Endometrial microvascular endothelial cells (primary cell): ENCODE results near the gene SPRYD7. TPM values are rescaled to one million over a fixed set of nuclear protein-coding genes. Genes with fewer than 3 reads are reported as not detected.
"Not testable (repeated sequence)": the region's sequence is repeated elsewhere in the genome, so short reads cannot be mapped to it uniquely, and the experiment has no call there.

Source experiments
- in situ Hi-C: cut with HindIII; loops from 2 replicates; pipeline ENCODE4 v1.10.0; 2017; ENCODE audit warnings: low sequenced_read_pairs, low pct_unique_long_range_greater_than_20kb; ENCODE audit errors: inconsistent ontology term
- total RNA-seq: library from RNA; depleted of rRNA; stranded (reverse); fragments of >200 nt; gene quantifications from one replicate; pipeline ENCODE4 v1.2.3, GENCODE V29; 2015; ENCODE audit errors: inconsistent ontology term

The SPRYD7 gene
- total RNA-seq, 1 donor from 2014 or later = 9.8 TPM

DNA sequence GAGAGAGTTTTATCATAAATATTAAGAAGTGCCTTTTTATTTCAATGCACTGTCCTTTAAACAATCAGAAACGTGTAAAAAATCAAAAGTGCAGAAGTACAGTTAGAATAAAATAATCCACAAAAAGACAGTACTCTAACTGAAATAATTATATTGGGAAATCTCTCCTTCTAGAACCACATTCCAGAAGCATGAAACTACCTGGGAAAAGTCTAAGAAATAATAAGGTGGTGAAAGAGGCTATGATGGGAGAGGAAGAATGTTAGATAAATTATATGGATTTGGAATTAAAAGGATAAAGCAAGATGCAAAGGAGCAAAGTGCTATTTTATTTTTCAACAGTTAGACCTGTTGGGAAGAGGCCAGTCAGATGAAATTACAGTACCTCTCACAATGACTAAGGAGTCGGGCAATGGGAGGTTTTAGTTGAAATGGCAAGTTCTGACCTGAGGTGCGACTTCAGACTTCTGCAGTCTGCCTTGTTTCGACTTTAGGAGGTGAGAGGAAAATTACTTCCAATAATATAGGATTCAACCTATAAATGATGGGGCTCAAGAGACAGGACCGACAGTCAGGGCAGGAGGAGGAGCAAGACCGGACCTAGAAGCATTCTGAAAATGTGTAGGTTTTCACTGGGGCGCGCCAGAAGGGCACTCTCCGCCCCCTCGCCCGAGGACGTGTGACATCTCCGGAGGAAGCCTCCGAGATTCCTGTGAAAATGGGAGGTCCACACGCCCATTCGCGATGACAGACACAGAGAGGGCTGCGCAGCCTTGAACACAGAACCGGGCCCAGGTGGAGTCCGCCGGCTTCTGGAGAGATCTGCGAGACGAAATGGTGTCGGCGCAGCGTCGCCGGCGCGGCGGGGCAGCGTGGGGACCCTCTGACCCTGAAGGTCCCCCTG lies 717 bp downstream of the SPRYD7 start:
- in situ Hi-C loops = no loop called here

DNA sequence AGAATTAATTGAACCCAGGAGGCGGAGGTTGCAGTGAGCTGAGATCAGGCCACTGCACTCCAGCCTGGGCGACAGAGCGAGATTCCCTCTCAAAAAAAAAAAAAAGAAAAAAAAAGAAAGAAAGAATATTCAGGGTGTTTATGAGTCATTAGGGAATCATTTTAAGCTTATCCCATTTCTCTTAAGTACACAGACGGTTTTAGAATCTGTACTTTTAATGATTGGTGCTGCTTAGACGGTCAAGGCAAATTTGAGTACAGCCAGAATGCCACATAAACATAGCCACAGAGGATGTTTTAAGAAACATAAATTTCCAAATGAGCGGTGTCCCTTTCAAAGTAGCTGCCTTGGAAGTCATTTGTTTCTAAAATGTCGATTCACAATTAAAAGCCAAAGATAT lies 2.6 kb downstream of the SPRYD7 start:
- in situ Hi-C loops = no loop called here

DNA sequence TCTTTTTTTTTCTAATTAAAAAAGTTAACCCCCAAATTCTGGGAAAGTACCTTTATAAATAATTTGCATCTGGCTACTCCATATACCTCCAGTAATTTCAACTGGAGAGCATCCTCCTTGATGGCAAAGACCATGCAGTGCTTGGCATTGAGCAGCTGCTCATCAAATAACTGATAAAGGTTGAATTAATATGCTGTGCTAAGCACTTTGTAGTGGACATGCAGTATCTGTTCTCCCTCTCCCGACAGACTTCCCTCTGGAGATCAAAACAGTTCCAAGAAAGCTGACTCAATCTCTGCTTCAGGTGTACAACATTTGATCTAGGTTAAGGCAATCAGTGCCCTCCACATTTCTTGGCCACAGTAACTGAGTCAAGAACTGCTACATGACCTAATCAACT lies 3.3 kb downstream of the SPRYD7 start:
- in situ Hi-C loops = no loop called here

DNA sequence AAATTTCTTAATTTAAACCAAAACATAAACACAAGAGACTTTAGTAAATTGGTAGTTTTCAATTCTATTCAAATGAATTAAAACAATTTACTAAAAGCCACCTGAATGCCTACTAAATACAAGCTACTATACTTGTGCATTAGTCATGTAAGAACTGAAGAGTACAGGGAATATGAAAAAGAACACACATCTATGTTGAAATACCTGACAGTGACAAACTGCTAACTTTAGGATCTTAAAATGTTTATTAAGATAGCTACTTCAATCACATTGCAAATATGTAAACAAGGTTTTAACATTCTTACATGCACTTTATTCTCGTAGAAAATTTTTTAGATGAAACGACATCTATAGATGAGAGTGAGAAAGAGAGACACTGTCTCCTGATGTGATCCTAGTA lies 4.1 kb downstream of the SPRYD7 start:
- in situ Hi-C loops = no loop called here

DNA sequence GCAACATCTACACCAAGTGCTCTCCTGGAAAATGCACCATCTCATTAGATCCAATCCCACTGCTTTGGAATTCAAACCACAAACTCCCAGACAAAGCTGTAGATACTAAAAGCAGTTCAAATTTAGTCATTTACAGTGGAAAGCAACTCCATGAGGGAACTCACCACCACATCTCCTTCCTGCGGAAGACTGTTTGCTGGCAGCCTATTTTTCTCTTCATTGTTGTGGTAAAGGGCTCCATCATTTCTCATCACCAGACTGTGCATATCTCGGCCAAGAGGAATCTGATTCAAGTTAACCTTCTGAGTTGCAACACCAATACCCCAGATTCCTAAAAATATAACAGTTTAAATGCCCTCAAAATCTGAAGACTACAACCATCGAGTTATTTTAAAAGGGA lies 8.4 kb downstream of the SPRYD7 start:
- in situ Hi-C loops = no loop called here

DNA sequence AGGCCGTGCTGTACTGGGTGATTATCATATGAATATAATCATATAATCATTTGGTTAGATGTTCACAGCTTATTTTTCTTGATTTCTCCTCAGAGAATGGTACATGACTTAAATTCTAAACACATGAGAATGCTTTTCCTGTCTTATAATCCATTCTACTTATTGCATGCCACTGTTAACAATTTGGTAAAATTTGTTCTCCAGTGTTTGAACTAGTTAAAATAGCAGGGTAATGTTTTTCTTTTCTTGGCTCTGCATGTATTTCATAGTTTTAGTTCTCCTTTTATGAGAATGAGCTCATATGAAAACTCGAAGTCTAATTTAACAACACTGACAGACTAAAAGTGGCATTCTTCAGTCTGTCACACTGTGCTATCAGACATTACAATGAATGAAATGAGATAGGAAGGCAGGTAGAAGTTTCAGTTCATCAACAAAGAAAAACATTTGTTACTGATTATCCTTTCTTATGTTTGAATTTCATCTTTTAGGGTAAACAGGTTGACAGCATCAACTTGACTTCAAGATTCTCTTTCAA lies 10.2 kb downstream of the SPRYD7 start:
- in situ Hi-C loops = no loop called here

DNA sequence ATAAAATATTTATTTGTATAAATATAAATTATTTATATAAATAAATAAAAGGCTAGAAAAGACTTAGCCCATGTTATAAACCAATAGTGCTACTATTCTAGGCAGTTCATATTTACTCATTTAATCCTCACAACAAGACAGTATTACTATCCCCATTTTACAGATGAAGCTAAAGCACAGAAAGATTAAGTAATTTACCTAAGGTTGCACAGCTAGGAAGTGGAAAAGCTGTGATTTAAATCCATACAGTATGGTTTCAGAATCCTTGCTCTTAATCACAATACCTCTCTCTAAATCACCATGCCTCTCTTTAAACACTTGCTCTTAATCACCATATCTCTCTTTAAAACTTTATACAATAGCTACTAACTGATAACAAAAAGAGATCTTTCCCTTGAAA lies 13.8 kb downstream of the SPRYD7 start:
- in situ Hi-C loops = no loop called here

DNA sequence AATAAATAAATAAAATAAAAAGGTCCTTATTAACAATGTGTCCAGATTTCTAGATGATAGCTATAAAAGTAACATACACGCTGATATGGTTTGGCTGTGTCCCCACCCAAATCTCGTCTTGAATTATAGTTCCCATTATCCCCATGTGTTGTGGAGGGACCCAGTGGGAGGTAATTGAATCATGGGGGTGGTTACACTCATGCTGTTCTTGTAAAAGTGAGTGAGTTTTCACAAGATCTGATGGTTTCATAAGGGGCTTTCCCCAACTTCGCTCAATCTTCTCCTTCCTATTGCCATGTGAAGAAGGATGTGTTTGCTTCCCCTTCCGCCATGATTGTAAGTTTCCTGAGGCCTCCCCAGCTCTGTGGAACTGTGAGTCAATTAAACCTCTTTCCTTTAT lies 15.2 kb downstream of the SPRYD7 start:
- in situ Hi-C loops = not testable (repeated sequence)

DNA sequence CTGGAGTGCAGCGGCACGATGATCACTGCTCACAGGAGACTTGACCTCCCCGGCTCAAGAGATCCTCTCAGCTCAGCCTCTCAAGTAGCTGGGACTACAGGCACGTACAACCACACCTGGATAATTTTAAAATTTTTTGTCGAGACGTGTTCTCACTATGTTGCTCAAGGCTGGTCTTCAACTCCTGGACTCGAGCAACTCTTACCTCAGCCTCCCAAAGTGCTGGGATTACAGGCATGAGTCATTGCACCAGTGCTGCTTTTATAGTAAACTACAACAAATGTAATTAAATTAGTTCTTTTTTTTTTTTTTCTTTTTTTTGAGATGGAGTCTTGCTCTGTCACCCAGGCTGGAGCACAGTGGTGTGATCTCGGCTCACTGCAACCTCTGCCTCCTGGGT lies 18.0 kb downstream of the SPRYD7 start:
- in situ Hi-C loops = not testable (repeated sequence)

DNA sequence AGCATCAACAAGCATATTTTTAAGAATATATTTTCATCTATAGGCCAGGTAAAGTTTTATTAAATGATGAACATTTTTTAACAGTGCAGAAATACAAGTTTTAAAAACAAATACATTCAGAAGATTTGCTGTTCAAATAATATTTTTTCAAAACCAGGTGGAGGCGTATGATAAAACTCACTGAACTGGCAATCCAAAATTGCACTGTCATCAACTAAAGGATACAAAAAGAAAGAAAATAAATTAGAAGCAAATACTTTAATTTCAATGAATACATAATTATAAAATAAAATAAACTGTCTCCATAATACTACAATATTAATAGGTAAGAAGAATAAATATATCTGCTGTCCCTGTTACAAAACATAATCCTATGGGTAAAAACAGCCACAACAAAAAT lies 21.2 kb downstream of the SPRYD7 start:
- in situ Hi-C loops = no loop called here

DNA sequence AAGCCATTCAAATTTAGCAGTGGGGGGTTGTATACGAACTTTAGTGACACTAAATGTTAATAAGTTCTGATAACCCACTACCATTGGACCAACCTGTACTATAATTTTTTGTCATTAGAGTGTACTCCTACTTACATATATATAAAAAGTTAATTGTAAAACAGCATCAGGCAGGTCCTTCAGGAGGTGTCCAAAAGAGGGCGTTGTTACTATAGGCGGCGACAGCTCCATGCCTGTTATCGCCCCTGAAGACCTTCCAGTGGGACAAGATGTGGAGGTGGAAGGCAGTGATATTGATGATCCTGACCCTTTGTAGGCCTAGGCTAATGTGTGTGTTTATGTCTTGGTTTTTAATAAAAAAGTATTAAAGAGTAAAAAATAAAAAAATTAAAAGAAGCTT lies 27.5 kb downstream of the SPRYD7 start:
- in situ Hi-C loops = no loop called here

DNA sequence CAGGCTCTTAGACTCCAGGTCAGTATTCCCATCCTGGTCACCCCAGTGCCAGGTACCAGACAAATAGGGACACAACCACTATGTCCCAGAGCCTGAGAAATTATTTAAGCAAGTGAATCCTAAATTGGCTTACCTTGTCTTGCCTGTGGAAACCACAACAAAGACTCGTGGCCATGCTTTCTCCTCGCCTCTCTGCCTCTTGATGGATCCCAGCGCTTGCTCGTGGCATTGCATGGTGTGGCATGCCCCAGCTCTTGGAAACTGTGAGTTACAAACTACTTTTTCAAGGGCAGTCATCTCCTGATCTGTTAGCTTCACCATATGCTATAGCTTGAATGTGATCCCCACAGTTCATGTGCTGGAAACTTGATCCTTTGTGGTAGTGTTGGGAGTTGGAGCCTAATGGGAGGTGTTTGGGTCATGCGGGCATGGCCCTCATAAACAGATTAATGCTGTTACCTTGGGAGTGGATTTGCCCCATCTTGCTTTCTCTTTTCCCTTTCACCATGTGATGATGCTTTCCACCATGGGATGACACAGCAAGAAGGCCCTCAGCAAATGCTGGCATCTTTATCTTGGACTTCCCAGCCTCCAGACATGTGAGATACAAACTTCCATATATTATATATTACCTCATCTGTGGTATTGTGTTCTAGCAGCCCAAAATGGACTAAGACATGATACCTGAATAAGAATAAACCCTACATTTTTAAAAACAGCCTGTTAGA lies 31.2 kb downstream of the SPRYD7 start:
- in situ Hi-C loops = no loop called here

DNA sequence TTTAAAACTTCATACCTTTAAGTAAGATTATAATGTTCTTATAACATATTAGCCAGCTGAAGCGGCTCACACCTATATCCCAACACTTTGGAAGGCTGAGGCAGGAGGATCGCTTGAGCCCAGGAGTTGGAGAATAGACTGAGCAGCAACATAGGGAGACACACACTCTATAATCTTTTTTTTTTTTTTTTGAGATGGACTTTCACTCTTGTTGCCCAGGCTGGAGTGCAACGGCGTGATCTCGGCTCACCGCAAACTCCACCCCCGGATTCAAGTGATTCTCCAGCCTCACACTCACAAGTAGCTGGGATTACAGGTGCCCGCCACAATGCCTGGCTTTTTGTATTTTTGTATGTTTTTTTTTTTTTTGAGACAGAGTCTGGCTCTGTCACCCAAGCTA lies 37.3 kb downstream of the SPRYD7 start:
- in situ Hi-C loops = no loop called here

DNA sequence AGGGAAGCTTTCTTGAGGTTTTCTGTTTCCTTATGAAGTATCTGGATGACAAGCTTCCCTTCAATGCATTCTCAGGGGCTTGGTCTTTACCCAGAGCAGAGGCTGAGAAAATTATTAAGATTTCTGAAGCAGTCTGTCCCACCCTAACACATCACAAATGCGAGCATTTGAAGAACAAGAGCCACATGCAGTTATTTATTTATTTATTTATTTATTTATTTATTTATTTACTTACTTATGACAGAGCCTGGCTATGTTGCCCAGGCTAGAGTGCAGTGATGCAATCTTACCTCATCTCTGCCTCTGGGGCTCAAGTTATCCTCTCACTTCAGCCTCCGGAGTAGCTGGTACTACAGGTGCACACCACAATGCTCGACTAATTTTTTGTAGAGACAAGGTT lies 38.4 kb downstream of the SPRYD7 start:
- in situ Hi-C loops = no loop called here

DNA sequence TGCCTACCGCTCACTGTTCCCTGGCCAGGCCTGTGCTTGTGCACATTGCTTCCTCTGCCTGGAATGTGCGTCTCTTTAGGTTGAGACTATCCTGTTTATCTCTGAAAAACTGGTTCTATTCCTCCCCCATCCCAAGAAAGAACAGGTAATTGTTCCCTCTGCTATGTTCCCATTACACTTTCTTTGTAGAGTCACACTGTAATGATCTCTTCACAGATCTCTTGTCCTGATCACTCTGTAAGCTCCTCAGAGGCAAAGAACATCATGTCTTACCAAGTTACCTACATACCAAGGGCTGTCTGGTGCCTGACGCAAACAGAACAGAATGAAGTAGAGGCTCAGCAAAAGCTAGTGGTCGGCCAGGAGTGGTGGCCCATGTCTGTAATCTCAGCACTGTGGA lies 40.3 kb downstream of the SPRYD7 start:
- in situ Hi-C loops = no loop called here

DNA sequence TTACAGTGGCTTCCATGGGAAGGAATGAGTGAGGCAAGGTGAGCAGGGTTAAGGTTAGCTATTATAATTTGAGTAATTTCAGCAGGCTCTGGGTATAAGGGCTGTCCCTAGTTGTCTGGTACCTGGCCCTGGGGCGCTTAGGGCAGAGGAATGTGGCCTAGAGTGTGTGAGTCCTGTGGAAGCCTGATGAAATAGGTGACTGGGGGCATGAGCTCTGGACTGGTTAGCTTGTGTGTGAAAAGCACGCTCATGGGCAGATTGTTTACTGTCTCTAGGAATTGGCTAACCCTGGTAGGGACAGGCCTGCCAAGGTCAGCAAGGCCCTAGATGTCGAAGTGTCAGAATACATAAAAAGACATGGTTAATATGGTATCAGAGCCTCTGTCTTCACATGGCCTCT lies 42.5 kb downstream of the SPRYD7 start:
- in situ Hi-C loops = no loop called here

DNA sequence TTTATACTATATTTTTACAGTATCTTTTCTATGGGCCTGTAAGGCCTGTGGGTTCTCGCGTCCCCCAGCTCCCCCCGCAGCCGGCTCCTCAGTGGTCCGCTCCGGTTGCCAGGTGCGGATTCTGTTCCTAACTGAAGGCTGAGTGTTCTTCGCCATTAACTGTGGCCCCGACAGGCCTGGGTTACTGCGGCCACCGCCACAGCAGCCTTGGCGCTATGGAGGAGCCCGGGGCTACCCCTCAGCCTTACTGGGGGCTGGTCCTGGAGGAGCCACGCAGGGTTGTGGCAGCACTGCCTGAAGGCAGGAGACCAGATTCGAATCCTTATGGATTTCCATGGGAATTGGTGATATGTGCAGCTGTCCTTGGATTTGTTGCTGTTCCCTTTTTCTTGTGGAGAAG lies 45.8 kb downstream of the SPRYD7 start:
- in situ Hi-C loops = no loop called here

DNA sequence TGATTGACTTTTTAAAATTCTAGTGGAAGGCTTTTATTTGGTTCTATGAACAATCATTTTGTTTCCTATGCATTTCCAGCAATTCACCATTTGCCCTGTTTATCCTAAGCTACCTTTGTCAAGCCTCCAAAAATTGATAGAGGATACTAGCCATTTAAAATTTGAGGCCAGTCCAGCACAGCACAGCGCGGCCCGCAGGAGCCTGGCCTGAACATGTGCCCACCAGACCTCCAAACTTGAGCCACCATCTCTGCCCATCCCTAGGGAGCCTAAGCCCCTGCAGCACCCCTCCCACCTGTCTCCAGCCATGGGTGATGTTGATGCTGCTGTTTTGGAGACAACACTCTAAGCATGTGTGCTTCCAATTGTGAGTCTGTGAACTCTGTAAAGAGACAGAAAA lies 57.5 kb downstream of the SPRYD7 start:
- in situ Hi-C loops = no loop called here

DNA sequence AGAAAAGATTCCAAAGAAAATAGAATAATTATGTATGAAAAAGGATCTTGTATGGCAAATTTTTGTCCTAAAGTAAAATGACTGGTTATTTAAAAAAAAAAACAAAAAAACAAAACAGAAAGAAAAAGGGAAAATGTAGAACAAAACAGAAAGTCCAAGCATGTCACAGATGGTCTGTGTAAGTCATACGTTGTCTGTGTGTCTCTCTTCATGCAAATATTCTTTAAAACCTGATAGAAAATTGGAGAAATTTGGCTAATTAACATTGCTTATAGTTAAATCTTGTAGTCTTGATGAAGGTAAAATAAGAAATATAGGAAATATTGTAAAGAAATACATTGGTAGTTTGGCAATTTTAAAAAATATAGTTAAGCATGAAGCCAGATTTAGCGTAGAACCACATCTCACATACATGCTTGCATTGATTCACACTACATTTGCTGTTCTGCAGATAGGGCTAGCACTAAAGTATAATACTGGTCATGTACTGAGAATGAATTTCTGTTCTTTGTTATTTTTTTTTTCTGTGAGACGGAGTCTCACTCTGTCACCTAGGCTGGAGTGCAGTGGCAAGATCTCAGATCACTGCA lies 58.4 kb downstream of the SPRYD7 start:
- in situ Hi-C loops = no loop called here

DNA sequence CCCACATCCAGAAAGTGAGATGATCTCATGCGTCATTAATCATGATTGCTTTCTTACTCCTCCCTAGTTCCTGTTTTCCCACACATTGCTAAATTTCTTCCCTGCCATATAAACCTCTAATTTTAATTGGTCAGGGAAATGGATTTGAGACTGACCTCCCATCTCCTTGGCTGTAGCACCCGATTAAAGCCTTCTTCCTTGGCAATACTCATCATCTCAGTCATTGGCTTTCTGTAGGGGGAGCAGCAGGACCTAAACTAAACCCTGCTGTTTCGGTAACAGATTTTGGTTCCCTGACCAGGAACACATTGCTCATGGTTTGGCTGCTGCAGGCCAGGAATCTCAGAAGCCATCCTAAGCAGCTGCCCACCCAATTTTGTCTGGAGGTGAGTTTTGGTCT lies 61.7 kb downstream of the SPRYD7 start:
- in situ Hi-C loops = no loop called here
